Activated T-cell treated with anti-CD3 and anti-CD28 coated beads, Interleukin-2, amount 50 U/mL, for 24 hours (primary cell): ENCODE results near the gene SRM.
"Not testable (repeated sequence)": the region's sequence is repeated elsewhere in the genome, so short reads cannot be mapped to it uniquely, and the experiment has no call there.

ENCODE experiments used
- DNase-seq: peaks from one replicate; pipeline ENCODE4 v3.0.0-alpha.2; 2020
- H3K27ac Mint-ChIP-seq: 2 replicates; pipeline ENCODE4 v1.8.0; 2020; ENCODE audit warnings: mild to moderate bottlenecking, mixed read lengths
- H3K27me3 Mint-ChIP-seq: 2 replicates; pipeline ENCODE4 v1.8.0; 2020; ENCODE audit warnings: mixed read lengths
- H3K36me3 Mint-ChIP-seq: 2 replicates; pipeline ENCODE4 v1.8.0; 2020; ENCODE audit warnings: low read depth, mixed read lengths
- H3K4me1 Mint-ChIP-seq: 2 replicates; pipeline ENCODE4 v1.8.0; 2020; ENCODE audit warnings: low read depth, mixed read lengths
- H3K4me3 Mint-ChIP-seq: 2 replicates; pipeline ENCODE4 v1.8.0; 2020; ENCODE audit warnings: mild to moderate bottlenecking, moderate library complexity, mixed read lengths
- H3K9me3 Mint-ChIP-seq: 2 replicates; pipeline ENCODE4 v1.8.0; 2020; ENCODE audit warnings: mixed read lengths

SRM gene

DNA sequence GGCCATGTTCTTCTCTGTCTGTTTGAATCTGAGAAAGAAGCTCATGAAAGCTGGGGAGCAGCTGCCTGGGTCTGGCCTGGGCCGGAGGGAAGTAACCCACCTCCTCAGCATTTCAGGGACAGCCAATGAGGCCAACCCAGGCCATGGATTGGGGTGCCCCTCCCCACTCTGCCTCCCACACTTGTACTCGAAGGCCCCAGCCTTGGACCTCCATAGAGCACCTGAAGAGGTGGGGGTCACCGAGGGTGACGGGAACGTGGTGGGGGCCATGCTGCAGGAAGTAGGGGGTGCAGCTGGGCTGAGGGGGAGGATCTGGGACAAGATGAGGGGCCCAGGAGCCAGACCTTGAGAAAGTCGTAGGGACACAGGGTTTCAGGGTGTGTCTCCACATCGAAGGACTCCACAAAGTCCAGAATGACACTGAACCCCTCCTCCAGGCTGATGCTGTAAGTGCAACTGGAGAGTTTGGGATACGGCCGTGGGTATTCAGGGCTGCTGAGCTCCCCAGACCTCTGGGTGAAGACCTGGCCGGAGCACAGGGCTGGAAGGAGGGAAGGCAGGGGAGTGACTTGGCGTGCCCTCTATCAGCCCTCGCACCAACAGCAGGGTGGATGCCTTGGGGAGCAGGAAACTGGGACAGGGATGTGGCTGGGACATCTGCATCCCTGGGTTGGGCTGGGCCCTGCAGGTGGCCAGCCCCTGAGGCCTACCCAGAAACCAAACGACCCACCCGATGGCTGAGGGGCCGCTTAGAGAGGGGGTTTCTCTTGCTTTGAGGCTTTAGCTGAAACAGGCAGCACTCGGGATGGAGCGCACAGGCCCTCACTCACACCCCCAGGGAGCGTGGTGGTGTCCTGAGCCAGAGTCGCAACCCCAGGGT lies 16.6 kb downstream of the SRM start:
- Mint-ChIP-seq H3K9me3 (no peaks in the 10 kb centered on the region), H3K4me3 (no peak overlapping the region), H3K27me3 (no peaks in the 10 kb centered on the region), H3K4me1 (no peaks in the 10 kb centered on the region), H3K27ac (no peak overlapping the region), H3K36me3 (no peaks in the 10 kb centered on the region)
- DNase-seq: no peak

GRCh38 chr1:11042065-11042464 lies 17.8 kb downstream of the SRM start:
- H3K9me3 Mint-ChIP-seq: no peaks in the 10 kb centered on the region

GRCh38 chr1:11041048-11041447 lies 18.8 kb downstream of the SRM start:
- DNase-seq: no peak
- no peaks in the 10 kb centered on the region for H3K27me3 Mint-ChIP-seq
- H3K4me1 Mint-ChIP-seq: peaks cover 7% of the 10 kb centered on the region
- no peaks in the 10 kb centered on the region for H3K36me3 Mint-ChIP-seq
- H3K4me3 Mint-ChIP-seq: no peak overlapping the region
- no peak overlapping the region for H3K27ac Mint-ChIP-seq
- H3K9me3 Mint-ChIP-seq: no peaks in the 10 kb centered on the region

More at GRCh38 chr1:11042065-11042464, 17.8 kb downstream of the SRM start:
- no peaks in the 10 kb centered on the region for H3K27me3 Mint-ChIP-seq
- H3K36me3 Mint-ChIP-seq: no peaks in the 10 kb centered on the region
- H3K4me3 Mint-ChIP-seq: no peak overlapping the region
- no peak for DNase-seq
- no peak overlapping the region for H3K27ac Mint-ChIP-seq
- peaks cover 7% of the 10 kb centered on the region for H3K4me1 Mint-ChIP-seq

GRCh38 chr1:11040105-11040429 lies 19.8 kb downstream of the SRM start:
- H3K27ac Mint-ChIP-seq, H3K4me3 Mint-ChIP-seq, H3K4me1 Mint-ChIP-seq, H3K27me3 Mint-ChIP-seq, H3K9me3 Mint-ChIP-seq, DNase-seq, H3K36me3 Mint-ChIP-seq: not testable (repeated sequence)

DNA sequence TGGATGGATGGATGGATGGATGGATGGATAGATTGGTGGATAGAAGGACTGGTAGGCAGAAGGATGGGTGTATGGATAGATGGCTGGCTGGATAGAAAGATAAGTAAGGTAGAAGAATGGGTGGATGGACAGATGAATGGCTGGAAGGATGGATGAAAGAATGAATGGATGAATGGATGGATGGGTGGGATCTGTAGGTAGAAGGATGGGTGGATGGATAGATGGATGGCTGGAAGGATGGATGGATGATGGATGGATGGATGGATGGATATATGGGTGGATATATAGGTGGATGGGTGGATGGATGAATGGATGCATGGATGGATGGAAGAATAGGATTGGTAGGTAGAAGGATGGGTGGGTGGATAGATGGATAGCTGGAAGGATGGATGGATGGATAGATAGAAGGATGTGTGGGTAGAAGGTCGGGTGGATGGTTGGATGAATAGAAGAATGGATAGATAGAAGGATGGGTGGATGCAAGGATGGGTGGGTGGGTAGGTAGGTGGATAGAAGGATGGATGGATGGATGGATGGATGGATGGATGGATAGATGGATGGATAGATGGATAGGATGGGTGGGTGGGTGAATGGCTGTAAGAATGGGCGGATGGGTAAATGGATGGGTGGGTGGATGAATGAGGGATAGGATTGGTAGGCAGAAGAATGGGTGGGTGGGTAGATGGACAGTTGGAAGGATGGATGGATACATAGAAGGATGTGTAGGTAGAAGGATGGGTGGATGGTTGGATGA lies 20.3 kb downstream of the SRM start:
- DNase-seq: no peak
- no peaks in the 10 kb centered on the region for H3K9me3 Mint-ChIP-seq
- no peaks in the 10 kb centered on the region for H3K36me3 Mint-ChIP-seq
- no peak overlapping the region for H3K4me3 Mint-ChIP-seq
- no peak overlapping the region for H3K27ac Mint-ChIP-seq
- H3K27me3 Mint-ChIP-seq: no peaks in the 10 kb centered on the region
- H3K4me1 Mint-ChIP-seq: peaks cover 7% of the 10 kb centered on the region

GRCh38 chr1:11037740-11038182 lies 22.1 kb downstream of the SRM start:
- Mint-ChIP-seq H3K27me3 (no peaks in the 10 kb centered on the region), H3K27ac (no peak overlapping the region), H3K4me1 (peaks cover 7% of the 10 kb centered on the region), H3K4me3 (no peak overlapping the region), H3K36me3 (no peaks in the 10 kb centered on the region), H3K9me3 (no peaks in the 10 kb centered on the region)
- peak; percentile 91 for DNase-seq

- not testable (repeated sequence) for H3K4me1 Mint-ChIP-seq, DNase-seq, H3K27ac Mint-ChIP-seq, H3K4me3 Mint-ChIP-seq, H3K36me3 Mint-ChIP-seq, H3K9me3 Mint-ChIP-seq, H3K27me3 Mint-ChIP-seq
Measured at GRCh38 chr1:11037019-11037739, 22.6 kb downstream of the SRM start.

GRCh38 chr1:11031624-11032262 lies 28.1 kb downstream of the SRM start:
- H3K4me1 Mint-ChIP-seq: peaks cover 2% of the 10 kb centered on the region
- no peak overlapping the region for H3K4me3 Mint-ChIP-seq
- no peak for DNase-seq
- H3K27me3 Mint-ChIP-seq: no peaks in the 10 kb centered on the region
- peak overlapping the region; percentile 40 for H3K27ac Mint-ChIP-seq
- H3K36me3 Mint-ChIP-seq: peaks cover 31% of the 10 kb centered on the region
- H3K9me3 Mint-ChIP-seq: no peaks in the 10 kb centered on the region

- DNase-seq: no peak
- H3K36me3 Mint-ChIP-seq: peaks cover 40% of the 10 kb centered on the region
- H3K27ac Mint-ChIP-seq: no peak overlapping the region
- peaks cover 5% of the 10 kb centered on the region for H3K4me1 Mint-ChIP-seq
- no peak overlapping the region for H3K4me3 Mint-ChIP-seq
- no peaks in the 10 kb centered on the region for H3K9me3 Mint-ChIP-seq
- H3K27me3 Mint-ChIP-seq: no peaks in the 10 kb centered on the region
Measured at GRCh38 chr1:11030865-11031264, 29.0 kb downstream of the SRM start.

- Mint-ChIP-seq H3K4me1 (peaks cover 30% of the 10 kb centered on the region), H3K9me3 (no peaks in the 10 kb centered on the region), H3K36me3 (peaks cover 69% of the 10 kb centered on the region), H3K4me3 (no peak overlapping the region), H3K27me3 (no peaks in the 10 kb centered on the region), H3K27ac (no peak overlapping the region)
- DNase-seq: no peak
Measured at GRCh38 chr1:11028018-11028417, 31.8 kb downstream of the SRM start.

- H3K4me1 Mint-ChIP-seq: peaks cover 32% of the 10 kb centered on the region
Measured at GRCh38 chr1:11027316-11027715, 32.5 kb downstream of the SRM start.

DNA sequence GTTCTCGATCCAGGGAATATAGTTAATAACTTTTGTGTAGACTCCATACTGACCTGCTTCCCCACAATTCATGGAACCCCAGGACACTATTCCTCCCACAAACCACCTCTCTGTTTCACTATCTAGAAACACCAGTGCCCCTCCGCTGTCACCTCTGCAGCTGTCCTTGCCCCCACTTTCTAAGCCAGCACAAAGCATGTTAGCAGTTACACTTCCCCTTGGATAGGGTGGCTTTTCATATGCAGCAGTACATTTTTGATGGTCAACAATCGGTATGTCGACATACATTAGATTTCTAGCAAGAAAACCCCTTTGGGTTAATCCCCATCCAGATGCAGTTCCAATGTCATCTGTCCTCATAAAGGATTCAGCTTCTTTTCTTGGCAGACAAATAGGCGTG lies 32.9 kb downstream of the SRM start:
- no peaks in the 10 kb centered on the region for H3K9me3 Mint-ChIP-seq
- H3K27me3 Mint-ChIP-seq: no peaks in the 10 kb centered on the region
- DNase-seq: no peak
- peaks cover 36% of the 10 kb centered on the region for H3K4me1 Mint-ChIP-seq
- peaks cover 80% of the 10 kb centered on the region for H3K36me3 Mint-ChIP-seq
- no peak overlapping the region for H3K4me3 Mint-ChIP-seq
- peak overlapping the region; percentile 62 for H3K27ac Mint-ChIP-seq

More at GRCh38 chr1:11027316-11027715, 32.5 kb downstream of the SRM start:
- Mint-ChIP-seq H3K27me3 (no peaks in the 10 kb centered on the region), H3K36me3 (peaks cover 76% of the 10 kb centered on the region), H3K4me3 (no peak overlapping the region), H3K27ac (no peak overlapping the region), H3K9me3 (no peaks in the 10 kb centered on the region)
- no peak for DNase-seq

DNA sequence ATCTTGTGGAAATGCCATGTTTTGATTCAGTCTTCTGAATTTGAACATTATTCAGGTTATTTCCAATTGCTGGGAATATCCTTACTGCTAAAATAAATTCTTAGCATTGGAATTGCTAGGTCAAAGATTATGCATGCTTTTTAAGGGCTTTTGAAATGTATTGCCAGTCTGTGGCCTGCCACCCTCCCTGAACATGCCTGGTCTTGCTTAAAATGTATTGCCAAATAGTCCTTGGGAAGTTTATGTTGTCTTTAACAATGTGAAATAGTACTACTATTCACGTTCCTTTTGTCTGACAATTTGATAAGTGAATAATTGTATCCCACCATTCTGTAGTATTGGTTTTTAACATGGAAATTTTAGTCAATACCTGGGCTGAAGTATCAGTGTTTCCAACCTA lies 33.8 kb downstream of the SRM start:
- H3K36me3 Mint-ChIP-seq: peaks cover 88% of the 10 kb centered on the region
- H3K4me1 Mint-ChIP-seq: peaks cover 37% of the 10 kb centered on the region
- no peak overlapping the region for H3K4me3 Mint-ChIP-seq
- H3K27me3 Mint-ChIP-seq: no peaks in the 10 kb centered on the region
- H3K27ac Mint-ChIP-seq: peak overlapping the region; percentile 62
- no peaks in the 10 kb centered on the region for H3K9me3 Mint-ChIP-seq
- no peak for DNase-seq

GRCh38 chr1:11025618-11026017 lies 34.2 kb downstream of the SRM start:
- Mint-ChIP-seq H3K27me3 (no peaks in the 10 kb centered on the region), H3K4me1 (peaks cover 37% of the 10 kb centered on the region), H3K36me3 (peaks cover 92% of the 10 kb centered on the region), H3K4me3 (no peak overlapping the region), H3K9me3 (no peaks in the 10 kb centered on the region), H3K27ac (peak overlapping the region; percentile 62)
- DNase-seq: no peak
